CD14-positive monocyte (primary cell): ENCODE measurements around the gene REG1A. TPM values are rescaled to one million over a fixed set of nuclear protein-coding genes. Genes with fewer than 3 reads are reported as not detected.

ENCODE experiments used
- DNase-seq, 3 donors: peaks; one replicate each; pipeline ENCODE4 v3.0.0-alpha.2; 2011 to 2022
- H2AFZ ChIP-seq: 2 replicates; pipeline ENCODE4 v1.6.0; 2012; ENCODE audit warnings: mild to moderate bottlenecking, low read depth, low read length, inconsistent platforms; ENCODE audit not compliant: insufficient read depth, poor library complexity, severe bottlenecking
- H3K27ac ChIP-seq, 2 donors: 1 replicate in 1 of 2; 2 replicates in 1 of 2; pipeline ENCODE4 v1.5.1; 2012 to 2013; ENCODE audit warnings: low read length in 2 of 2, control low read depth in 1 of 2, inconsistent platforms in 1 of 2, low read depth in 1 of 2, mild to moderate bottlenecking in 1 of 2
- H3K27me3 ChIP-seq, 2 donors: one replicate each; pipeline versions ENCODE4 v1.6.0 to v1.6.1; 2011 to 2013; ENCODE audit warnings: low read length in 2 of 2; ENCODE audit not compliant: control insufficient read depth in 2 of 2, insufficient read depth in 2 of 2
- H3K36me3 ChIP-seq, 2 donors: replicated peaks in 1 of 2; 1 replicate in 1 of 2; 2 replicates in 1 of 2; pipeline versions ENCODE4 v1.5.1 to v1.6.1; 2012 to 2013; ENCODE audit warnings: low read length in 2 of 2, control low read depth in 1 of 2, inconsistent platforms in 1 of 2, mild to moderate bottlenecking in 1 of 2; ENCODE audit not compliant: insufficient read depth in 2 of 2, control insufficient read depth in 1 of 2
- H3K4me1 ChIP-seq, 2 donors: 1 replicate in 1 of 2; 2 replicates in 1 of 2; pipeline versions ENCODE4 v1.5.1 to v1.6.1; 2012 to 2013; ENCODE audit warnings: low read length in 2 of 2, control low read depth in 1 of 2, inconsistent platforms in 1 of 2, mild to moderate bottlenecking in 1 of 2, moderate library complexity in 1 of 2; ENCODE audit not compliant: insufficient read depth in 2 of 2, control insufficient read depth in 1 of 2
- H3K4me2 ChIP-seq: replicated peaks from 2 replicates; pipeline ENCODE3; 2012; ENCODE audit warnings: low read length, moderate library complexity, mild to moderate bottlenecking; ENCODE audit not compliant: poor library complexity, severe bottlenecking; ENCODE audit errors: extremely low read depth
- H3K4me3 ChIP-seq, 3 experiments: fragments of 200-600 bp in 1 of 3; sonication (generic) in 1 of 3; replicated peaks in 1 of 3; 1 replicate in 2 of 3; 2 replicates in 1 of 3; pipeline ENCODE4 v1.5.1; 2011 to 2013; ENCODE audit warnings: low read length in 3 of 3, mild to moderate bottlenecking in 3 of 3, control low read depth in 2 of 3, low read depth in 2 of 3, inconsistent platforms in 1 of 3, moderate library complexity in 1 of 3
- H3K79me2 ChIP-seq: 2 replicates; pipeline ENCODE4 v1.6.0; 2012; ENCODE audit warnings: mild to moderate bottlenecking, control low read depth, inconsistent platforms, low read length, moderate library complexity; ENCODE audit not compliant: insufficient read depth
- H3K9ac ChIP-seq: 2 replicates; pipeline ENCODE4 v1.6.0; 2017; ENCODE audit warnings: low read length, mild to moderate bottlenecking; ENCODE audit not compliant: insufficient read depth, poor library complexity, severe bottlenecking
- H3K9me3 ChIP-seq, 2 donors: replicated peaks in 1 of 2; 1 replicate in 1 of 2; 2 replicates in 1 of 2; pipeline versions ENCODE4 v1.5.1 to v1.6.1; 2012 to 2013; ENCODE audit warnings: low read length in 2 of 2, control low read depth in 1 of 2; ENCODE audit not compliant: control insufficient read depth in 1 of 2, insufficient read depth in 1 of 2
- H4K20me1 ChIP-seq: 2 replicates; pipeline ENCODE4 v1.6.0; 2012; ENCODE audit warnings: mild to moderate bottlenecking, low read length, control low read depth, moderate library complexity; ENCODE audit not compliant: insufficient read depth
- H3K27ac Mint-ChIP-seq, 7 donors: one replicate each; pipeline ENCODE4 v1.8.0; 2020; ENCODE audit warnings: mild to moderate bottlenecking in 7 of 7, mixed read lengths in 7 of 7, moderate library complexity in 6 of 7, inconsistent platforms in 2 of 7
- H3K27me3 Mint-ChIP-seq, 3 donors: one replicate each; pipeline ENCODE4 v1.8.0; 2021 to 2022; ENCODE audit warnings: low read depth in 3 of 3, mild to moderate bottlenecking in 3 of 3, mixed read lengths in 3 of 3, moderate library complexity in 3 of 3, inconsistent platforms in 1 of 3
- H3K36me3 Mint-ChIP-seq, 2 donors: one replicate each; pipeline ENCODE4 v1.8.0; 2020; ENCODE audit warnings: mixed read lengths in 2 of 2, inconsistent platforms in 1 of 2, mild to moderate bottlenecking in 1 of 2
- H3K4me1 Mint-ChIP-seq: one replicate; pipeline ENCODE4 v1.8.0; 2020; ENCODE audit warnings: mild to moderate bottlenecking, mixed read lengths
- H3K4me3 Mint-ChIP-seq, 2 donors: one replicate each; pipeline ENCODE4 v1.8.0; 2020; ENCODE audit warnings: mild to moderate bottlenecking in 2 of 2, mixed read lengths in 2 of 2, moderate library complexity in 1 of 2
- H3K9me3 Mint-ChIP-seq, 7 donors: one replicate each; pipeline ENCODE4 v1.8.0; 2020 to 2022; ENCODE audit warnings: mixed read lengths in 7 of 7, mild to moderate bottlenecking in 6 of 7, moderate library complexity in 6 of 7, inconsistent platforms in 2 of 7
- CTCF ChIP-seq: fragments of 200-600 bp; IDR thresholded peaks from one replicate; pipeline ENCODE4 v1.8.0; 2022; ENCODE audit warnings: antibody characterized with exemption, mild to moderate bottlenecking
- WGBS: methylation state at CpG from one replicate; pipeline ENCODE4 v1.1.5; 2013; ENCODE audit warnings: missing lambda C conversion rate; ENCODE audit not compliant: insufficient coverage; 5-methylcytosine and 5-hydroxymethylcytosine counted together
- intact Hi-C, 2 donors: fragments of 100-400 bp; cut with micrococcal nuclease; formaldehyde crosslinking; loops; one replicate each; pipeline versions ENCODE4 v1.15.0 to v1.15.1; 2023
- polyA plus RNA-seq, 3 donors: library from polyadenylated mRNA; depleted of rRNA in 1 of 3; unstranded in 2 of 3; stranded (reverse) in 1 of 3; fragments of 300-500 nt in 2 of 3; fragments of >200 nt in 1 of 3; fragmentation: Illumina TruSeq in 2 of 3; gene quantifications; 1 replicate in 2 of 3; 2 replicates in 1 of 3; pipeline ENCODE4 v1.2.3, GENCODE V29; 2012 to 2021

REG1A gene
- polyA plus RNA-seq, 3 donors: not detected

GRCh38 chr2:79105259-79105658 lies 15.0 kb upstream of the REG1A start:
- no peaks in the 10 kb centered on the region for H3K27me3 ChIP-seq
- Mint-ChIP-seq H3K27me3 (no peaks in the 10 kb centered on the region), H3K9me3 (peaks cover 0 to 9% (median 3%) of the 10 kb centered on the region in 7 donors), H3K36me3 (no peaks in the 10 kb centered on the region), H3K27ac (no peak overlapping the region), H3K4me3 (no peak overlapping the region), H3K4me1 (no peaks in the 10 kb centered on the region)
- H3K4me2 ChIP-seq: no peak overlapping the region
- peaks cover 0 to 6% of the 10 kb centered on the region in 2 donors for H3K9me3 ChIP-seq
- H2AFZ ChIP-seq: no peak overlapping the region
- H4K20me1 ChIP-seq: no peaks in the 10 kb centered on the region
- no peak for DNase-seq
- H3K4me3 ChIP-seq: no peak overlapping the region
- no peak for TF ChIP-seq CTCF
- intact Hi-C loops: no loop called here
- no peak overlapping the region for H3K27ac ChIP-seq
- no CpG with 5 or more reads among the region's 2 CpGs for WGBS
- no peak overlapping the region for H3K9ac ChIP-seq
- H3K79me2 ChIP-seq: no peaks in the 10 kb centered on the region
- H3K4me1 ChIP-seq: no peaks in the 10 kb centered on the region
- H3K36me3 ChIP-seq: no peaks in the 10 kb centered on the region

GRCh38 chr2:79112269-79112668 lies 8.0 kb upstream of the REG1A start:
- no peak for TF ChIP-seq CTCF
- Histone ChIP-seq H3K27me3 (no peaks in the 10 kb centered on the region), H3K4me2 (no peak overlapping the region), H3K79me2 (no peaks in the 10 kb centered on the region), H3K9me3 (no peaks in the 10 kb centered on the region), H2AFZ (no peak overlapping the region), H3K36me3 (no peaks in the 10 kb centered on the region), H3K27ac (no peak overlapping the region), H3K9ac (no peak overlapping the region), H3K4me1 (no peaks in the 10 kb centered on the region), H4K20me1 (no peaks in the 10 kb centered on the region), H3K4me3 (no peak overlapping the region)
- no peaks in the 10 kb centered on the region for H3K36me3 Mint-ChIP-seq
- DNase-seq: no peak
- no peak overlapping the region for H3K4me3 Mint-ChIP-seq
- intact Hi-C loops: no loop called here
- H3K9me3 Mint-ChIP-seq: peaks cover 2 to 11% (median 5%) of the 10 kb centered on the region in 7 donors
- H3K27me3 Mint-ChIP-seq: peaks cover 0 to 2% (median 0%) of the 10 kb centered on the region in 3 donors
- H3K4me1 Mint-ChIP-seq: no peaks in the 10 kb centered on the region
- WGBS: 100% methylated on average over 2 of the region's 3 CpGs
- H3K27ac Mint-ChIP-seq: no peak overlapping the region
